ENCODE measurements around the gene LRIG2.
"Not testable (repeated sequence)": the region's sequence is repeated elsewhere in the genome, so short reads cannot be mapped to it uniquely, and the experiment has no call there.

Gene LRIG2

DNA sequence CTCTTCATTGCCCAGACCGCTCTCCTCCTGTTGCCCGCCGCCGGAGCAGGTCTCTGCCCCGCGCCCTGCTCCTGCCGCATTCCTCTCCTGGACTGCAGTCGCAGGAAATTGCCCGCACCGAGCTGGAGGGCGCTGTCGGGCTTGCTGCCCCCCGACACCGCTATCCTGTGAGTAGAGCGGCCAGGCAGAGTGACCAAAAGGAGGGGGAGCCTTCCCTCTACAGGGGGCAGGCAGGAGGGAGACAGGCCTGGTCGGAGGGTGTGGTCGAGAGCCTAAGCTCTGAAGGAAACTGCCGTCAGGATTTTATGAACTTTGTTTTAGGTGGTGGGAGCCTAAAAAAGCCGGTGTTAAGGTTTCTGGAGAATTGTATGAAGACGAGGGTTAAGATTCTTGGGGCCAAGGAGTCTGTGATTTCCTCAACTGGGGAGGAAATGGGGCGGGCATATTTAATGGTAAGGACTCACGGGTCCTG is 517 bp downstream of the LRIG2 start:
- peak; percentile 60 for DNase-seq (ENCODE audit: low read depth)
- TF ChIP-seq, protein P1, sequence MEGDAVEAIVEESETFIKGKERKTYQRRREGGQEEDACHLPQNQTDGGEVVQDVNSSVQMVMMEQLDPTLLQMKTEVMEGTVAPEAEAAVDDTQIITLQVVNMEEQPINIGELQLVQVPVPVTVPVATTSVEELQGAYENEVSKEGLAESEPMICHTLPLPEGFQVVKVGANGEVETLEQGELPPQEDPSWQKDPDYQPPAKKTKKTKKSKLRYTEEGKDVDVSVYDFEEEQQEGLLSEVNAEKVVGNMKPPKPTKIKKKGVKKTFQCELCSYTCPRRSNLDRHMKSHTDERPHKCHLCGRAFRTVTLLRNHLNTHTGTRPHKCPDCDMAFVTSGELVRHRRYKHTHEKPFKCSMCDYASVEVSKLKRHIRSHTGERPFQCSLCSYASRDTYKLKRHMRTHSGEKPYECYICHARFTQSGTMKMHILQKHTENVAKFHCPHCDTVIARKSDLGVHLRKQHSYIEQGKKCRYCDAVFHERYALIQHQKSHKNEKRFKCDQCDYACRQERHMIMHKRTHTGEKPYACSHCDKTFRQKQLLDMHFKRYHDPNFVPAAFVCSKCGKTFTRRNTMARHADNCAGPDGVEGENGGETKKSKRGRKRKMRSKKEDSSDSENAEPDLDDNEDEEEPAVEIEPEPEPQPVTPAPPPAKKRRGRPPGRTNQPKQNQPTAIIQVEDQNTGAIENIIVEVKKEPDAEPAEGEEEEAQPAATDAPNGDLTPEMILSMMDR (conservative IDR thresholded peaks at IDR 0.05; ENCODE audit: low read length) = peak; percentile 48
- H3K4me3 ChIP-seq (ENCODE audit: low read length) = peak overlapping the region; percentile 99

DNA sequence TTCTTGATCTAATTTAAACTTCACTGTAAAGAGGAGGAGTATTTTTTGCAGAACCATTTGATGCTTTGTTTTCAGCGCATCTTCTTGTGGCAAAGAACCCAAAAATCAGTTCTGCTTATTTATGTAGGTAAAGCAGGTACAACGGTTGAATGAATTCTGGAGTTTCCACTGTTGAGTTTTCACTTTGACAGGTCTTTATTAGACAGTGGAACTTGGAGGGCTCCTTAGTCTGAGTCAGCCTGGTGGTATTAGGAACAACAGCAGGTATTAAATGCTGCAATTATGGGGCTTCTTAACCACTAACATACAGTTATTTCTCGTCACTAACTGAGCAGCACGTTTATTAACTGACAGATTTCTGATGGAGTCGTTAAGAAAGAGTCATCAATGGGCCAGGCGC is 1.2 kb downstream of the LRIG2 start:
- TF ChIP-seq, protein P1 (conservative IDR thresholded peaks at IDR 0.05; ENCODE audit: low read length) = no peak
- peak; percentile 4 for DNase-seq (ENCODE audit: low read depth)

GRCh38 chr1:113077978-113078377 is 5.0 kb downstream of the LRIG2 start:
- not testable (repeated sequence) for DNase-seq (ENCODE audit: low read depth); H3K4me3 ChIP-seq (ENCODE audit: low read length)

More for the DNA sequence above, 1.2 kb downstream of the LRIG2 start:
- H3K4me3 ChIP-seq (ENCODE audit: low read length) = peak overlapping the region; percentile 99

DNA sequence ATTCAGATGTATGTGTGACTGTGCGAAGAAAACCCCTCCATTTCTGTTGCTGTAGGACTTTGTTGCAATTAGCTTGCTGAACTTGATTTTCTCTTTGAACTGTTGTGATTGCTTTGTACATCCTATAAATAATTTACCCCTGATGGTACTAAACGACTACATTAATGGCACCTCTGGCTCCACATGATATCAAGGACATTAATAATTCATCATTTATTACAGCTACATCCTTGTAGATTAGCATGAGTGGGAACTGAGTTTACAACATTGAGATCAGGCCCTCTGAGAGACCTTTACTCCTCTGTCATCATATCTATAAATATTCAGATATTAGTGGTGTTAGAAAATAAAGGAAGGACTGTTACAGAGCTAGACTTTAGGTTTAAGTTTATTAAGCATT is 13.5 kb downstream of the LRIG2 start:
- H3K4me3 ChIP-seq (ENCODE audit: low read length) = no peak overlapping the region
- TF ChIP-seq, protein P1 (conservative IDR thresholded peaks at IDR 0.05; ENCODE audit: low read length) = no peak
- no peak for DNase-seq (ENCODE audit: low read depth)

- no peak overlapping the region for H3K4me3 ChIP-seq (ENCODE audit: low read length)
- DNase-seq (ENCODE audit: low read depth) = no peak
- TF ChIP-seq, protein P1 (conservative IDR thresholded peaks at IDR 0.05; ENCODE audit: low read length) = no peak
These were observed 16.0 kb downstream of the LRIG2 start for GRCh38 chr1:113088972-113089371.

GRCh38 chr1:113090051-113090450 is 17.1 kb downstream of the LRIG2 start:
- TF ChIP-seq, protein P1 (conservative IDR thresholded peaks at IDR 0.05; ENCODE audit: low read length) = no peak
- H3K4me3 ChIP-seq (ENCODE audit: low read length) = no peak overlapping the region
- DNase-seq (ENCODE audit: low read depth) = no peak

- TF ChIP-seq, protein P1 (conservative IDR thresholded peaks at IDR 0.05; ENCODE audit: low read length) = no peak
- no peak for DNase-seq (ENCODE audit: low read depth)
- H3K4me3 ChIP-seq (ENCODE audit: low read length) = no peak overlapping the region
These were observed 19.1 kb downstream of the LRIG2 start for GRCh38 chr1:113091988-113092594.

Data from AG10803 (cell line).